Stimulated activated CD8-positive, alpha-beta memory T cell treated with anti-CD3 and anti-CD28 coated beads, Interleukin-15, amount 100 ng/mL, for 24 hours (primary cell): ENCODE data around the gene QKI.
A peak's percentile ranks its signal among the peaks of the same experiment; 100 is the strongest.

Experiments
- DNase-seq: peaks from one replicate; pipeline ENCODE4 v3.0.0-alpha.2; 2020; ENCODE audit warnings: low read depth

Gene QKI

DNA sequence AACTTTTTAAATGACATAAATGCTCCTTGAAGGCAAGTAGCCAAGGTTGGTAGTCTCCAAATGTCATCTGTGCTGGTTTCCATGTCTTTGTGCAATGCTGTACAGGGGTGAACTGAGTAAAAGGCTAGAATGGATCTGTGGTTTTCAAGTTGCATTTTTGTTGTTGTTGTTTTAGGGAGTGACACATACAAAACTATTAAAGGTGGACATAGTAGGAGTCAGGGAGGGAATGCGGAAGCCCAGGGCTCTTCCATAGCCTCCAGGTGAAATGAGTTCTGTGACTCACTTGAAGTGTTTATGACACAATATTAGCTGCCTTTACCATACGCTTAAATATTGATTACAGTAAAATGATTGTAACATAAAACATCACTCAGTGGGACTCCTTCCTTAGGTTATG lies 22.5 kb upstream of the QKI start:
- DNase-seq, result no peak

DNA sequence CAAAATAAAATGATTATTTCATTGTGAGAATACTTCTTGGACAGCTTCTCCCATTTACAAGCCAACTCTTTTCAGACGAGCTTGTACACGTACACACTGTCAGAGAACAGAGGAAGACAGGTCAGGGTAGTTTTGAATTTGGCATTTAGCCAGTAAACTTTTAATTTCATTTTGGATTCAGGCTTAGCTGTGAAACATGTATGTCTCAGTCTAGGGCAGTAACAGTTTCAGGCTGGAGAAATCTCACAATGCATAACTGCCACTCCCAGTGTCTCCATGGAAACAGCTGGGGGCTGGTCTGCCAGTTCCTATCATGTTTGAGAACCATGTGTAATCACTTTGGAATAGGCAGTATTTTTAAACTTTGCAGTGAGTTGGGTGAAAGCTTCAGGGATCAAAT lies 22.0 kb upstream of the QKI start:
- DNase-seq, result no peak

DNA sequence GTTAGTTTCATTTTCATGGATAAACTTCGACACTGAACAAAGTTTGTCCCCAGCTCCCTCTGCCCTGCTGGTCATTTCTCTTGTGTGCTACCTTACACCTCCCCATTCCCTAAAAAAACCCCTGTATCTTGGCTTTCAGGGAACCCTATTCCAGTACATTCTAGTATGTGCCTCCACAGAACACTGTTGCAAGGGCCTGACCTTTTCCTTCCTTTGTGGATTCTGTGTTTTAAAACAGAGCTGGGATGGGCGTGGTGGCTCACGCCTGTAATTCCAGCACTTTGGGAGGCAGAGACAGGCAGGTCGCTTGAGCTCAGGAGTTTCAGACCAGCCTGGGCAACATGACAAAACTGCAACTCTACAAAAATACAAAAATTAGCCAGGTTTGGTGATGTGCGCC lies 20.6 kb upstream of the QKI start:
- no peak for DNase-seq

- no peak for DNase-seq
Measured at GRCh38 chr6:163394659-163395058, 19.9 kb upstream of the QKI start.

DNA sequence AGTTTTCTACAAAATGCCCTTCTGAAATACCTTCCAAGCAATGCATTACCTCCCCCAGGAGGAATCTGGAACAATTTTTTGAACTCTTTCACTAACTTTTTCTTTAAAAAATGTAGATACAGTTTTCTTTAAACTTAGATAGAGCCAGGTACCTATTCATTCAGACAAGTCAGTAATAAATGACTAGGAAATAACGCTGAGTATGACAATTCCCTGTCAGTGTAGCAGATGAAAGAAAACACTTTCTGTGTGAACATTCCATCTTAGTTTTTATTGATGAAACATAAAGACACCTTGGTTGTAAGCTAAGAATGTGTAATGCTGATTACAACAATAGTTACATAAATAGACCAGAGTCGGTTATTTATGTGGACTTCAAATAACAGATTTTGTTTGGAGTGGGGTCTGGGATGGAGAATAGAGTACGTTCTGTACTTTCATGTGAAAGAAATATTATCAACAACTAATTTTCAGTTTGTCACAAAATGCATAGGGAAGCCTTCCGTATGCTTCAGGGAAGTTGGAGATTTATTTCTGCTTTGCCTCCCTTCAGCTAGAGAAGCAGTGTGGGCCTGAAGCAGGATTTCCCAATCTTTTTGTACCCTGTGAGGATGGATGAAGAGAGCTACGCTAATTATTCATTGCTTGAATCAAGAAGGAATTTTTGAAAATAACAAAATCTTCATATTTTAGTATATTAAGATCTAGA lies 19.2 kb upstream of the QKI start:
- DNase-seq, result no peak

DNA sequence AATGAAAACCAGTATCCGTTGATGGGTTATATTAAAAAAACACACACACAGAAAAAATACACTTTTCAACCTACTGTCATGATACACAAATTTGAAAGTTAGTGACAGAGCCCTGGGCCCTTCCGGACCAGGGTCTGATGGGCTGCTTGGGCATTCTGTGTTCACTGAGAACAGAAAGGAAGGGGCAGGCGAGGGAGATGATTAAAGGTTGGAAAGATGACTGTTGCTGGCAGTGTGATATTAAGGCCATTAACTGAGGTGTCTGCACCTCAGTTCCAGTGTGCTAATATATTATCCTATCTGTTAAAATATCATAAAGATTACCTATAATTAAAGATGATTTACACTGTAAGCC lies 18.7 kb upstream of the QKI start:
- DNase-seq, result no peak

DNA sequence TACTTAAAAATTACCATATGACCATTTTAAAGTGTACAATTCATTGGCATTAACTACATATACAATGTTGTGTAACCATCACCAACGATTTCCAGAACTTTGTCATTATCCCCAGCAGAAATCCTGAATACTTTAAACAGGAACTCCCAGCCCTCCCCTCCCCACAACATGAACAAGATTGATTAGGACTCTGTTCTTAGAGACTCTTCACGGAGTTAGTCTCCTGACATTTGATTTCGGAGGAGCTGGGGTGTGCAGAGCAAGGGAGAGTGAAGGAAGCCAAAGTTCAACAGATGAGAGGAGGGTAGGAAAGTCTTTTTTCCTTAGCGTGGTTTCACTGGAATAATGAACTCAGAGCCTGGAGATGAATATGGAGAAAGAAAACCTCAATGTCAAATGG lies 17.2 kb upstream of the QKI start:
- DNase-seq, result no peak

GRCh38 chr6:163398115-163398514 lies 16.4 kb upstream of the QKI start:
- no peak for DNase-seq

GRCh38 chr6:163398815-163399214 lies 15.7 kb upstream of the QKI start:
- DNase-seq, result no peak

DNA sequence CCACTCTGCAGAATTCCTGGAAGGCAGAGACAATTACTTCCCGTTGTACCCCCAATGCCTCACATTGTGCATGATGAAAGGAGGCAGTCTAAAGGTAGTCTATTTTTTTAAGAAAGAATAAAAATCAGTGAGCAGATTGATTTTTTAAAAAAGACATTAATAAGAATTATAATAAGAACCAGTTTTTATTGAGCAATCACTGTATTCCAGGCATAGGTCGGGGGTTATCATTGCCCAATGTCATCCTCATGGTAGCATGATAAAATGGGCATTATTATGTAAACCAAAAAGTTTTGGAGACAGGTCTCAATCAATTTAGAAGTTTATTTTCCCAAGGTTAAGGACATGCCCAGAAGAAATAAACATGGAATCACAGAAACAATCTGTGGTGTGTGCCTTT lies 14.0 kb upstream of the QKI start:
- DNase-seq, result no peak

DNA sequence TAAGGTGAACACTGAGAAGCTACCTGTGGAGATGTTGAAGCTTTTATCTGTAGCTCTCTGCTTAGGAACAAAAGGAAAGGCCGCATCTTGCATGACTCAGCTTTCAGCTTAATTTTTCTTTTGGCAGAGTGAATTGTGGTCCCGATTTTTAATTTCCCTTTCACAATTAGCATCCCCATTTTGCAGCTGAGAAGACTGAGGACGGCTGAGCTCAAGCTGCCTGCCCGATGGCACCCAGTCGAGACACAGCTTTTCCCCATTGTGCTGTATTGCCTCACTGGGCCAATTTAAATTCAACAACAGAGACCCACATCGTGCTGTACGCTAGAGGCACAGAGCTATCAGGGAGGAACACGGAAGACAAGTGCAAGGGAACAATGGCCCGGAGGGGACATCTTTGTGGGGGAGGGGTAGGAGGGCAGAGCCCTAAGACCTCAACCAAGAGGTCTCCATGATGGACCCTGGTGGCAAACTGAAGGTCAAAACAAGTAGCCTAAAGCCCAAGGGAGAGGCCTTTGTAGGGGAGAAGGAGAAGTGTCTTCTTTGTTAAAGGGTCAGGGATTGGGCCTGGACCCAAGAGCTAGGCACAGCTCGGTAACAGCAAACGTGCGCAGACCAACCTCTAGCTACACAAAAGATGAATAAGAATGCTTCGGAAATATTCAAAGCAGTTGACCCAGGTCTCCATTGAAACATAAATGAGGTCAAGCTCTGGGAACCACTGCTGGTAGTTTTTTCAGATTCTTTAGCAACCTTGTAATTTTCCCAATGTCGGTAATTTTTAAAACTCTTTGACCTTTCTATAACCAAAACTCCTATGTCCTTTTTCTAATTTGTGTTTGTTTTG lies 13.3 kb upstream of the QKI start:
- DNase-seq, result no peak

DNA sequence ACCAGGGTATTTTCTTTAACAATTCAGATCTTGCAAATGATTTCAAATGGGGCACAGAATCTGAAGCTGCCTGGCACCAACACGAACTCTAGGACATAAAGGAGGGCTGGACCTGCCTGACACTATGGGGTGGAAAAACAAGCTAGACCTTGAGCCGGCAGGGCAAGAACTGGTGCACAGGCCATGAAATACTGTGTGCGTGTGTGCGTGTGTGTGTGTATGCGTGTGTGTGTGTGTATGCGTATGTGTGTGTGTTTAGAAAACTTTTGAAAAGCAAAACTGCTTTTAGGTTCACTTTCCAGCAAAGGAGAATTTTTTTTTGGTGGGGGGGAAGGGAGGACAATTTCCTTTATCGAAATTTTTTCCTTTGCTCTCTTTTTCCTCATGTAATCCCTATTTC lies 11.9 kb upstream of the QKI start:
- no peak for DNase-seq

GRCh38 chr6:163404825-163405265 lies 9.7 kb upstream of the QKI start:
- no peak for DNase-seq

- no peak for DNase-seq
Measured at GRCh38 chr6:163405412-163406309, 8.9 kb upstream of the QKI start.

GRCh38 chr6:163406366-163406765 lies 8.2 kb upstream of the QKI start:
- DNase-seq, result no peak

GRCh38 chr6:163406830-163407229 lies 7.7 kb upstream of the QKI start:
- no peak for DNase-seq

- DNase-seq, result no peak
Measured at GRCh38 chr6:163408352-163408991, 6.0 kb upstream of the QKI start.

- DNase-seq, result no peak
Measured at GRCh38 chr6:163409712-163410111, 4.8 kb upstream of the QKI start.

DNA sequence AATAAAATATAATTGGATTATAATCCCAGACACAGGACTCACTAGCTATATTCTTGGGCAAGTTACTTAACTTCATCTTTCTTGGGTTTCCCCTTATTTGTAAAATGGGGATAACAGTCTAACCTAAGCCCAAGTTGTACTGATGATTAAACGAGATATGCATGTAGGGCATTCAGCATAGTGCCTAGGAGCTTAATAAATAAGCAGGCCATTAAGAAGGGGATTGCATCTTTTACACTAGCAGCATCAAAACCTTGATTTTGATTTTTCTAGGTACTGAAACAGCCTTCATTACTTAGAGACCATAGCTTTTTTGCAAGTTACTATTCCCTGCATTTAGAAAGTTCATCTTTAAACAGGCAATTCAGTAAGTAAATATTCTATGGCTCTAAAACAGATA lies 2.2 kb upstream of the QKI start:
- DNase-seq, result no peak

- DNase-seq, result no peak
Measured at GRCh38 chr6:163412801-163413344, 1.6 kb upstream of the QKI start.

DNA sequence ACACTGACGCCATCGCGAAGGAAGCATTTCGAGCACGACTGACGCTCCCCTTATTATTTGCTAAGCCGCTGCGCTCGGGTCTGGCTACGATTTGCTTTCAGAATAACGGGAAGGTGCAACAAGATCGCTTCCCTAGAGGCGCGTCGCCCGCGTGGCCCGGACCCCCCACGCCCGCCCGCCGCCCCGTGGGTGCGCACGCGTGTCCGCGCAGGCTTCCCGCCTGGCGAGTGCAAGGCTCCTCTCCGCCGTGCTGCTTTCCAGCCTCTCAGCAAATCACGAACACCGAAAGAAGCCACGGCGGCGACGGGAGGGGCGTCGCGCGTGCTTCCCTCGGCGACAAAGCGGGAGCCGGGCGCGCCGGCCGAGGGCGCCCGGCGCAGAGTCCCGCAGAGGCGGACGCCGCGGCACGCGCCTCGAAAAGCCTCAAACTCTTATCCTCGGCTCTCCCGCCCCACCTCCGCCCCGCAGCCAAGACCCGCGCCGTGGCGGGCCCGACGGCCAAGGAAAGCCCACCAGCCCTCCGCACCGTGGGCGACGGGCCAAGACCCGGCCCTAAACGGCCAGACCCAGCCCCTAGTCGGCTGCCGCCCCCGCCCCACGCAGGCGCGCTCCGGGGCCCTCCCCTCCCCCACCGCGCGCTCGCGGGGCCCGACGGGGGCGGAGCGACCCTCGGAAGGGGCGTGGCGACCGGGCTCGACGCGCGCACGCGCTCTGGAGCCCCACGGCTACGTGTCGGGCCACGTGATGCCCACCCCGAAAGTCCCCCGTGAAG lies 987 bp upstream of the QKI start:
- DNase-seq, result peak; percentile 94
